Caki2 (cell line): ENCODE results near the gene RPL18A. TPM values are rescaled to one million over a fixed set of nuclear protein-coding genes. Genes with fewer than 3 reads are reported as not detected.

Source experiments
- DNase-seq: peaks from one replicate; pipeline ENCODE4 v3.0.0-alpha.2; 2015; ENCODE audit warnings: low read depth
- in situ Hi-C: cut with HindIII; loops from 2 replicates; pipeline ENCODE4 v1.10.0; 2016; ENCODE audit warnings: low sequenced_read_pairs, low pct_unique_long_range_greater_than_20kb, mixed read lengths
- total RNA-seq: library from RNA; depleted of rRNA; stranded (reverse); fragments of >200 nt; shearing (Covaris generic); gene quantifications from 2 replicates; pipeline ENCODE4 v1.2.3, GENCODE V29; 2014; ENCODE audit warnings: low replicate concordance; rRNA removed

RPL18A gene
- total RNA-seq = 852 and 893 TPM in 2 replicates

- DNase-seq = peak; percentile 99
- in situ Hi-C loops = no loop called here
Observed at GRCh38 chr19:17859533-17860330, at the start of gene RPL18A. Gene RPL18A, plus strand, starts transcription at chr19:17859910. Its CDS starts 47 bp downstream, at chr19:17859957.

GRCh38 chr19:17811103-17811502 is 48.6 kb upstream of the RPL18A start:
- no peak for DNase-seq
- in situ Hi-C loops = no loop called here

- in situ Hi-C loops = no loop called here
- no peak for DNase-seq
Observed at GRCh38 chr19:17811681-17812080, 48.0 kb upstream of the RPL18A start.

GRCh38 chr19:17812099-17812498 is 47.6 kb upstream of the RPL18A start:
- no peak for DNase-seq
- in situ Hi-C loops = no loop called here

- no peak for DNase-seq
Observed at GRCh38 chr19:17817668-17818363, 41.9 kb upstream of the RPL18A start.

GRCh38 chr19:17821190-17821589 is 38.5 kb upstream of the RPL18A start, which contains the start of gene INSL3:
Gene INSL3, minus strand, starts transcription at chr19:17821519. Its CDS starts 13 bp downstream, at chr19:17821506.
- in situ Hi-C loops = no loop called here
- DNase-seq = no peak

More at GRCh38 chr19:17817668-17818363, 41.9 kb upstream of the RPL18A start:
- in situ Hi-C loops = no loop called here

- DNase-seq = no peak
- in situ Hi-C loops = no loop called here
Observed at GRCh38 chr19:17824339-17824738, 35.4 kb upstream of the RPL18A start.

- no peak for DNase-seq
- in situ Hi-C loops = no loop called here
Observed at GRCh38 chr19:17826508-17827056, 33.1 kb upstream of the RPL18A start.

- DNase-seq = no peak
- in situ Hi-C loops = no loop called here
Observed at GRCh38 chr19:17829855-17830566, 29.7 kb upstream of the RPL18A start.

- in situ Hi-C loops = no loop called here
- DNase-seq = peak; percentile 95
Observed at GRCh38 chr19:17830567-17831418, 28.9 kb upstream of the RPL18A start.

GRCh38 chr19:17831419-17831888 is 28.3 kb upstream of the RPL18A start:
- in situ Hi-C loops = no loop called here
- DNase-seq = no peak

GRCh38 chr19:17832443-17833208 is 27.1 kb upstream of the RPL18A start:
- DNase-seq = no peak
- in situ Hi-C loops = no loop called here

- in situ Hi-C loops = no loop called here
- no peak for DNase-seq
Observed at GRCh38 chr19:17834350-17835181, 25.1 kb upstream of the RPL18A start.

GRCh38 chr19:17835182-17836006 is 24.3 kb upstream of the RPL18A start:
- in situ Hi-C loops = no loop called here
- no peak for DNase-seq

- no peak for DNase-seq
- in situ Hi-C loops = no loop called here
Observed at GRCh38 chr19:17836530-17836929, 23.2 kb upstream of the RPL18A start.
